D721Med (cell line): Measurements from ENCODE around the gene FBXW11.

ENCODE experiments used
- DNase-seq: peaks from one replicate; pipeline ENCODE4 v3.0.0; 2011; ENCODE audit warnings: low spot score; ENCODE audit not compliant: insufficient read length
- FAIRE-seq: peaks from 2 replicates; lab custom pipeline; 2011; peaks lifted over from hg19 to GRCh38; lab: Jason Lieb, UNC
- TF ChIP-seq, protein P1 (sequence below): IDR thresholded peaks from 2 replicates; pipeline ENCODE4 v1.5.1; 2012; ENCODE audit warnings: mild to moderate bottlenecking, control low read depth; ENCODE audit not compliant: insufficient read depth; ENCODE audit errors: missing control alignments

Gene FBXW11

DNA sequence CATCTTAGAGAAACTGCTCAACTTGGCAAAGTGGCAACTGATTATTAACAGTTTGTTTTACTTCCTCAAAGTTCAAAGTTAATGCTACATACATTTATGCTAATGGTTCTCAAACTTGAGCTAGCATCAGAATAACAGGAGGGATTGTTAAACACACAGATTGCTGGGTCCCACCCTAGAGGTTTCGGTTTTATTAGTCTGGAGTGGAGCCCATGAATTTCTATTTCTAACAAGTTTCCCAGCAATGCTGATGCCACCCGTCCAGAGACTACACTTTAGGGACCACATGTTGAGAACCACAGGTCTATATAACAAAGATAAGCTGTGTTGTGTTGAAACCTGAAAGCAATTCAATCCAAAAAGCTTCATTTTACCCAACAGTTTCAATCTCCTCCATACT, 95.3 kb downstream of the FBXW11 start:
- TF ChIP-seq, protein P1, sequence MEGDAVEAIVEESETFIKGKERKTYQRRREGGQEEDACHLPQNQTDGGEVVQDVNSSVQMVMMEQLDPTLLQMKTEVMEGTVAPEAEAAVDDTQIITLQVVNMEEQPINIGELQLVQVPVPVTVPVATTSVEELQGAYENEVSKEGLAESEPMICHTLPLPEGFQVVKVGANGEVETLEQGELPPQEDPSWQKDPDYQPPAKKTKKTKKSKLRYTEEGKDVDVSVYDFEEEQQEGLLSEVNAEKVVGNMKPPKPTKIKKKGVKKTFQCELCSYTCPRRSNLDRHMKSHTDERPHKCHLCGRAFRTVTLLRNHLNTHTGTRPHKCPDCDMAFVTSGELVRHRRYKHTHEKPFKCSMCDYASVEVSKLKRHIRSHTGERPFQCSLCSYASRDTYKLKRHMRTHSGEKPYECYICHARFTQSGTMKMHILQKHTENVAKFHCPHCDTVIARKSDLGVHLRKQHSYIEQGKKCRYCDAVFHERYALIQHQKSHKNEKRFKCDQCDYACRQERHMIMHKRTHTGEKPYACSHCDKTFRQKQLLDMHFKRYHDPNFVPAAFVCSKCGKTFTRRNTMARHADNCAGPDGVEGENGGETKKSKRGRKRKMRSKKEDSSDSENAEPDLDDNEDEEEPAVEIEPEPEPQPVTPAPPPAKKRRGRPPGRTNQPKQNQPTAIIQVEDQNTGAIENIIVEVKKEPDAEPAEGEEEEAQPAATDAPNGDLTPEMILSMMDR, result no peak
- DNase-seq (no peak), FAIRE-seq (no peak)

DNA sequence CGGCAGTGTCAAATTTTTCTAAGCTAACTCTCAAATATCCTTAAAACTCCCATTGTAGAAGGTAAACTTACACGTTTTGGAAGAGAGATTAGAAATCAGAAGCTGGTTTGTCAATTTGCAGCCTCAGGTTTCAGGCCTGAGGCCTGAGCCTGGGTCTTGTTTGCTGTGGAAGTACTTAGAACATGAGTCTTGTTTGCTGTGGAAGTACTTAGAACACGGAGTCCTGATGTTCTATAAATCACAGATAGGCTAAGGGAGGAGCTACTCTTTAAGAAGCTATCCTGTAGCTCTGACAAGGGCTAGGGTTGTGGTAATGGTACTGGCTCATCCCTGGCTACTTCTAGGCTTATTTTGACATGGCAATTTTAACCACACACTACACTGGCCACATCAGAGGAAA, 97.8 kb downstream of the FBXW11 start:
- TF ChIP-seq, protein P1, result no peak
- no peak for DNase-seq
- FAIRE-seq, result no peak

DNA sequence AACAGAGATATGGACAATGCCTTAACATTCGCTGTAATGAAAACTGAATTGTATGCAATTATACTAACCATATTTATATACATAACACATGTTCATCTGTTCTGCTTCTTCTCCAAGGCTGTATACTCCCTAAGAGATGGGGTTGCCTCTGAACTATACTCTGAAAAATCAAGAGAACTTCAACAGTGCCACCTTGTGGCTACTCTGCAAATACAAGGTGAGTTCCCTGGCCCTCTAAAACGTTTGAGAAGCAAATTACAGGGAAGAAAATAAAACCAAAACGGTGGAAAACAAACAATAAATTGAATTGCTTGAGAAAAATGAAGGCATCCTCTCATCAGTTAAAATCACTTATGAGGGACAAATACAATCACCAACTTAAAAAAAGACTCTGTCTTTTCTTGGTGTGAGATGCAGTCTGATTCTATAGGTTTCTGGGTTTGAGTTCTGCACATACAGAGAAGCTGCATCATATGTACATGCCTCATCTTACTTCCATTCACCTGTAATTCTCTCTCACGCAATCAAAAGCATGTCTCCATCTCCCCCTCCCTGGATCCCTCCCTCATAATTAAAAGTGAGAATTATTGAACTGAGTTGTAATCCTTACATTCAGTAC, 98.6 kb downstream of the FBXW11 start:
- DNase-seq, result no peak
- peak; percentile 48 for FAIRE-seq
- TF ChIP-seq, protein P1, result peak; percentile 85

DNA sequence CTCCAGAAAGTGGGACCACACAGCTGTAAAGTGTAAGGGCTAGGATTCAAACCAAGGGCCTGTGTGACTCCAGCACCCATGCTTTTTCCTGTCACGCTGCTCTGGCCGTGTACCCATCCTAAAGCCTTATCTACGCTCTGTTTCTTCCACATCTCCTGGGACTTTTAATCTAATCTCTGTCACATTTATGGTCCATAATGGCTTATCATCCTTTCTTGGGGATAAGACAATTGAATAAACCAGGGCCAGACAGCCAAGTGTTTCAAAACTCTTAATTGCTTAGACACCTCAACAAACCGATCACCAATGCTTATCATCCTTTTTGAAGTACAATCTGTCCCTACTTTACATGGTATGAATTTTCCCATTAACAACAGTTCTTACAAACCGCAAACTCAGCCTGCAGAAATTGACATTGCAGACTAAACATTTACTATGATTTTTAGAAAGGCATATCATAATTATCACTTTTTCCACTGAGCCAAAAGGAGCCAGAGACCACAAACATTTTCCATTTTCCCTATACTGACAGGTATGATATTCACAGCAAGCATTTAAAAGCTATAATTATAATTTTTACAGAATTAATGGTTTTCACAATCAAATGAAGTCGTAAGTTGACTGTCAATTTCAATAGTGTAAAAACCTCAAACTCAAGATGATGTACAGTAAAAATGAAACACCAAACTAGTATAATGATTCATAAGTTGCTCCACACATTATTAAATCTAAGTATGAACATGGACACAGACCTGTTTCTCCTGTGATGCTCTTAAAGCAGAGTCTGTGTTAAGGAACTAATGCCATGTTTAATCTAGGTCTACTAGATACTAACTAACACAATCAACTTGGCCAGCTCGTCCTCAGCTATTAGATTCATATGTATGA, 99.5 kb downstream of the FBXW11 start:
- FAIRE-seq, result no peak
- TF ChIP-seq, protein P1, result no peak
- no peak for DNase-seq

DNA sequence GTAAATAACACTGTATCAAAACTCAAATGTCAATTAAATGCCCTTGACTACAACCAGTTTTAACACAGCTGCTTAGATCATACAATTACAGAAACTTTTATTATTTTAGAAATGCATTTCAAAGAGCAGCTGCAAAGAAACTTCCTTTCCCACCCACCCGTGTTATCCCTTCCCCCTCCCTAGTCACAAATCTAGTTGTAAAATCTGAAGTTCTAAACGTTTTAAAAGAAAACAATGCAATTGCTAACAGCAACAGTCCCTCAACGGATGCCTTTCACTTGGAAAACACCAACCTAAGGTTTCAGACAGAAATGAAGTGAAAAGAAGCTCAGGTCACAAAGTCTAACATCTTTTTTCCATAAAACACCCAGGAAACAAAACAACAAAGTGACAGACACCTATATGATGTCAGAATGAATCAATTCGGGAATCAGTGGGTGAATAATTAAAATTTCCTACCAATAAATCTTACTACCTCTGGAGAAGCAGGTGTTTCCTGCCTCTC, 100.3 kb downstream of the FBXW11 start:
- TF ChIP-seq, protein P1, result no peak
- FAIRE-seq (no peak), DNase-seq (no peak)

DNA sequence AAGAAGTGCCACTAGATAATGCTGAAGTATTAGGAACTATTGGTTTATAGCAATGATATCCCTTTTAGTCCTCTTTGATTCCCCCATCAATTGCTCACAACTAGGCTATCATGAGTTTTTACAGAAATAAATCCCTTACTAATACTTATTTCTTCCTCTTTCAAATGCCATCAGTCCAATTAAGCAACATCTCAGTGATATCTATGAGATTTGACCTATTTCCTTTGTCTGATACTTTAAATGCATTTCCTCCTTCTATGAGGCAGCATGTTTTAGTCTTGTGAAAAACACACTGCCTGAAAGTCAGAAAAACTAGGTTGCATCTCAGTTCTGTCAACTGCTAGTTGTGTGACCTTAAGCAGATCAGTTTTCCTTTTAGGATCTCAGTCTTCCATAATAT, 101.6 kb downstream of the FBXW11 start:
- no peak for DNase-seq
- no peak for FAIRE-seq
- TF ChIP-seq, protein P1, result no peak
